Urinary bladder (tissue), 4 donors: ENCODE results near the gene PPP1R3F. TPM values are rescaled to one million over a fixed set of nuclear protein-coding genes. Genes with fewer than 3 reads are reported as not detected.
"Not testable (repeated sequence)": the region's sequence is repeated elsewhere in the genome, so short reads cannot be mapped to it uniquely, and the experiment has no call there.

Source experiments
- DNase-seq: peaks from one replicate; pipeline ENCODE4 v3.0.0-alpha.2; 2015; ENCODE audit errors: extremely low spot score
- H3K27ac ChIP-seq: one replicate; pipeline ENCODE4 v1.5.1; 2013; ENCODE audit warnings: low read depth, mild to moderate bottlenecking, moderate library complexity
- H3K36me3 ChIP-seq: one replicate; pipeline ENCODE4 v1.6.1; 2013; ENCODE audit warnings: mild to moderate bottlenecking, moderate library complexity; ENCODE audit not compliant: insufficient read depth
- H3K4me1 ChIP-seq: one replicate; pipeline ENCODE4 v1.6.1; 2013; ENCODE audit warnings: mild to moderate bottlenecking, moderate library complexity; ENCODE audit not compliant: insufficient read depth
- H3K4me3 ChIP-seq: one replicate; pipeline ENCODE4 v1.5.1; 2013; ENCODE audit warnings: low read depth, low read length
- WGBS: extraction: QIAGEN DNeasy Blood & Tissue Kit; methylation state at CpG from one replicate; pipeline ENCODE4 v1.1.7; 2013; 5-methylcytosine and 5-hydroxymethylcytosine counted together
- polyA plus RNA-seq: library from polyadenylated mRNA; stranded (reverse); fragments of 200-250 nt; gene quantifications from one replicate; pipeline ENCODE4 v1.2.3, GENCODE V29; 2013
- total RNA-seq: library from RNA; depleted of rRNA; stranded (reverse); fragments of >200 nt; gene quantifications from one replicate; pipeline ENCODE4 v1.2.3, GENCODE V29; 2014
- donor health status: healthy with polysubstance abuse.
- donor health status: healthy.

The PPP1R3F gene
- total and polyA plus RNA-seq, 2 donors = 4.8 to 9.8 TPM

DNA sequence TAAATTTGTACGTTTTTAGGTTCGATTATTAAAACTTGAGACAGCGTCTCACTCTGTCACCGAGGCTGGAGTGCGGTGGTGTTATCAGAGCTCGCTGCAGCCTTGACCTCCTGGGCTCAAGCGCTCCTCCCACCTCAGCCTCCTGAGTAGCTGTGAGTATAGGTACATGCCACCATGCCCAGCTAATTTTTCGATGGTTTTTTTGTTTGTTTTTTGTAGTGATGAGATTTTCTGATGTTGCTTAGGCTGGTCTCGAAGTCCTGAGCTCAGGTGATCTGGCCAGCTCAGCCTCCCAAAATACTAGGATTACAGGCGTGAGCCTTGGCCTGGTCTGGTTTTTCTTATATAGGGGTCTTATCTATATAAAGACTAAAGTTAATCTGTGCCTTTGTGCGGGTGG lies 60.8 kb downstream of the PPP1R3F start:
- not testable (repeated sequence) for H3K27ac ChIP-seq, H3K4me1 ChIP-seq, DNase-seq, H3K36me3 ChIP-seq, H3K4me3 ChIP-seq
- 93% methylated on average over 3 of the region's 11 CpGs for WGBS

DNA sequence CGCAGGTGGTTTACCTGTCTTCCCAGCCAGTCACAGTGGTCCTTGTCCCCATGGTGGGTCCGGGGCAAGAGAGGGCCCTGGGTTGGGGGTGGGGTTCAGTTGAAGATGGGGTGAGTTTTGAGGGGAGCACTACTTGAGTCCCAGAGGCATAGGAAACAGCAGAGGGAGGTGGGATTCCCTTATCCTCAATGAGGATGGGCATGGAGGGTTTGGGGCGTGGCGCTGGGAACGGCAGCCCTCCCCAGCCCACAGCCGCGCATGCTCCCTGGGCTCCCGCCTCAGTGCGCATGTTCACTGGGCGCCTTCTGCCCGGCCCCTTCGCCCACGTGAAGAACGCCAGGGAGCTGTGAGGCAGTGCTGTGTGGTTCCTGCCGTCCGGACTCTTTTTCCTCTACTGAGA lies 61.7 kb downstream of the PPP1R3F start, which contains the start of gene GAGE13:
TSS of gene GAGE13 (plus strand) at position 301 of the 400 bp plus-strand sequence. CDS start 1,156 bp downstream, outside the sequence.
- not testable (repeated sequence) for H3K36me3 ChIP-seq, DNase-seq, H3K4me3 ChIP-seq, H3K4me1 ChIP-seq, H3K27ac ChIP-seq
- WGBS = no CpG with 5 or more reads among the region's 16 CpGs

DNA sequence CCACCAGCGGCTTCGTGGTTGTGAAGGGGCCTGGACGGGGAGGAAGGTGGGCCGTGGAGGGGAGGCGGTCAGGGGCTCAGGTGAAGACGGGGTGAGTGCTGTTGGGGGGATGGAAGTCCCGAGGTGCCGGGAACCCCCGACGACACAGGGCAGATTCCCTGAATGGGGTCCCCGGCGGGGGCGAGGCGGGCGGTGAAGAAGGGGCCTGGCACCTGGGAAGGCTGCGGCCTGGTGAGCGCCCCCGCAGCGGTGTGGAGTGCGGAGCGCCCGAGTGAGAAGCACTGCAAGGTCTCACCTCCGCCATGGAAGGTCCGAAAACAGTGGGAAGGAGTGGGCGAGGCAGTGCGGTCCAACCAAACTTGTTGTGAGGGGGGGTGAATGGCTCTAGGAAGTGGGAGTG lies 62.2 kb downstream of the PPP1R3F start:
- DNase-seq, H3K27ac ChIP-seq, H3K4me3 ChIP-seq, H3K36me3 ChIP-seq, H3K4me1 ChIP-seq: not testable (repeated sequence)
- WGBS = no CpG with 5 or more reads among the region's 26 CpGs

Other genes starting within 250 kb of the PPP1R3F start
- gene TFE3, start 226.4 kb upstream of the PPP1R3F start, total RNA-seq = 11.7 TPM
- gene TFE3, start 226.4 kb upstream of the PPP1R3F start, polyA plus RNA-seq = 63.5 TPM
- gene CCDC120, start 210.8 kb upstream of the PPP1R3F start, total RNA-seq = 2.7 TPM
- gene CCDC120, start 210.8 kb upstream of the PPP1R3F start, polyA plus RNA-seq = 4.5 TPM
- 4.3 TPM for gene PRAF2, start 195.8 kb upstream of the PPP1R3F start, total RNA-seq
- gene PRAF2, start 195.8 kb upstream of the PPP1R3F start, polyA plus RNA-seq = 44.0 TPM
- 36.3 TPM for gene WDR45, start 189.9 kb upstream of the PPP1R3F start, total RNA-seq
- 77.5 TPM for gene WDR45, start 189.9 kb upstream of the PPP1R3F start, polyA plus RNA-seq
- 15.1 TPM for gene GPKOW, start 146.1 kb upstream of the PPP1R3F start, total RNA-seq
- 27.2 TPM for gene GPKOW, start 146.1 kb upstream of the PPP1R3F start, polyA plus RNA-seq
- gene MAGIX, start 107.0 kb upstream of the PPP1R3F start, total RNA-seq = 1.9 TPM
- 4.0 TPM for gene MAGIX, start 107.0 kb upstream of the PPP1R3F start, polyA plus RNA-seq
- 18.2 TPM for gene PLP2, start 97.9 kb upstream of the PPP1R3F start, total RNA-seq
- gene PLP2, start 97.9 kb upstream of the PPP1R3F start, polyA plus RNA-seq = 299 TPM
- gene PRICKLE3, start 83.4 kb upstream of the PPP1R3F start, total RNA-seq = 4.7 TPM
- 15.2 TPM for gene PRICKLE3, start 83.4 kb upstream of the PPP1R3F start, polyA plus RNA-seq
- gene SYP, start 69.6 kb upstream of the PPP1R3F start, total RNA-seq = 4.7 TPM
- 8.3 TPM for gene SYP, start 69.6 kb upstream of the PPP1R3F start, polyA plus RNA-seq
- gene CACNA1F, start 36.5 kb upstream of the PPP1R3F start, total RNA-seq = 0.05 TPM
- gene CACNA1F, start 36.5 kb upstream of the PPP1R3F start, polyA plus RNA-seq = 0.10 TPM
- 6.6 TPM for gene CCDC22, start 34.3 kb upstream of the PPP1R3F start, total RNA-seq
- gene CCDC22, start 34.3 kb upstream of the PPP1R3F start, polyA plus RNA-seq = 18.0 TPM
- not detected for gene FOXP3, start 5.1 kb upstream of the PPP1R3F start, total RNA-seq
- 0.20 TPM for gene FOXP3, start 5.1 kb upstream of the PPP1R3F start, polyA plus RNA-seq
- not detected for gene GAGE10, start 33.9 kb downstream of the PPP1R3F start, total RNA-seq
- gene GAGE10, start 33.9 kb downstream of the PPP1R3F start, polyA plus RNA-seq = not detected
- gene GAGE12J, start 52.2 kb downstream of the PPP1R3F start, total RNA-seq = not detected
- not detected for gene GAGE12J, start 52.2 kb downstream of the PPP1R3F start, polyA plus RNA-seq
- gene GAGE13, start 61.8 kb downstream of the PPP1R3F start, total RNA-seq = not detected
- gene GAGE13, start 61.8 kb downstream of the PPP1R3F start, polyA plus RNA-seq = not detected